ENCODE measurements around the gene MACF1. TPM values are rescaled to one million over a fixed set of nuclear protein-coding genes. Genes with fewer than 3 reads are reported as not detected.

MACF1 gene
- total and polyA plus RNA-seq, 8 donors, result 16.8 to 662 (median 236) TPM

- Histone ChIP-seq H3K36me3 (peaks cover 31 to 100% (median 92%) of the 10 kb centered on the region in 4 donors), H3K4me1 (peaks cover 0 to 9% (median 0%) of the 10 kb centered on the region in 4 donors), H3K27me3 (no peaks in the 10 kb centered on the region), H3K27ac (no peak overlapping the region), H3K9me3 (no peaks in the 10 kb centered on the region), H3K4me3 (no peak overlapping the region)
- no peak for TF ChIP-seq POLR2AphosphoS5 (IDR thresholded peaks at IDR 0.05)
- TF ChIP-seq POLR2A (IDR thresholded peaks at IDR 0.05), result no peak
- no peak for TF ChIP-seq CTCF (IDR thresholded peaks at IDR 0.05)
- no peak for TF ChIP-seq EP300 (IDR thresholded peaks at IDR 0.05)
- DNase-seq, result no peak
- WGBS, 5 donors, result 94 to 100% (median 96%) methylated on average over 1 of the region's 1 CpG
- intact Hi-C loops (cut with DNase I; ENCODE audit: low total_unique reads), result no loop called here
Observed at GRCh38 chr1:39368045-39368444, 163.6 kb downstream of the MACF1 start.

GRCh38 chr1:39369565-39369964, 165.1 kb downstream of the MACF1 start:
- no peak for DNase-seq
- no peaks in the 10 kb centered on the region for H3K27me3 ChIP-seq
- 79 to 92% (median 84%) methylated on average over 4 of the region's 4 CpGs for WGBS, 5 donors
- TF ChIP-seq CTCF (IDR thresholded peaks at IDR 0.05) (no peak), EP300 (IDR thresholded peaks at IDR 0.05) (no peak), POLR2A (IDR thresholded peaks at IDR 0.05) (no peak), POLR2AphosphoS5 (IDR thresholded peaks at IDR 0.05) (no peak)
- H3K4me3 ChIP-seq, result no peak overlapping the region
- H3K4me1 ChIP-seq, result peaks cover 0 to 9% (median 0%) of the 10 kb centered on the region in 4 donors
- peaks cover 40 to 100% (median 96%) of the 10 kb centered on the region in 4 donors for H3K36me3 ChIP-seq
- intact Hi-C loops (cut with DNase I; ENCODE audit: low total_unique reads), result no loop called here
- peak overlapping the region in 4 of 5 donors; percentile 3 to 50 (median 38) for H3K27ac ChIP-seq
- H3K9me3 ChIP-seq, result no peaks in the 10 kb centered on the region

GRCh38 chr1:39370602-39371001, 166.1 kb downstream of the MACF1 start:
- intact Hi-C loops (cut with DNase I; ENCODE audit: low total_unique reads), result no loop called here
- peak overlapping the region in 2 of 5 donors; percentile 30 to 50 for H3K27ac ChIP-seq
- TF ChIP-seq POLR2AphosphoS5 (IDR thresholded peaks at IDR 0.05), result no peak
- no peak for TF ChIP-seq CTCF (IDR thresholded peaks at IDR 0.05)
- no peak for TF ChIP-seq EP300 (IDR thresholded peaks at IDR 0.05)
- no peak for TF ChIP-seq POLR2A (IDR thresholded peaks at IDR 0.05)
- no peaks in the 10 kb centered on the region for H3K9me3 ChIP-seq
- peaks cover 0 to 9% (median 0%) of the 10 kb centered on the region in 4 donors for H3K4me1 ChIP-seq
- no peak for DNase-seq
- H3K36me3 ChIP-seq, result peaks cover 40 to 100% (median 99%) of the 10 kb centered on the region in 4 donors
- H3K4me3 ChIP-seq, result no peak overlapping the region
- no peaks in the 10 kb centered on the region for H3K27me3 ChIP-seq
- WGBS, 5 donors, result 74 to 90% (median 80%) methylated on average over 1 of the region's 1 CpG

GRCh38 chr1:39372105-39372504, 167.6 kb downstream of the MACF1 start:
- intact Hi-C loops (cut with DNase I; ENCODE audit: low total_unique reads), result no loop called here

More at GRCh38 chr1:39372105-39372504, 167.6 kb downstream of the MACF1 start:
- Histone ChIP-seq H3K27me3 (no peaks in the 10 kb centered on the region), H3K4me3 (no peak overlapping the region), H3K4me1 (peaks cover 0 to 9% (median 0%) of the 10 kb centered on the region in 4 donors), H3K27ac (no peak overlapping the region), H3K9me3 (no peaks in the 10 kb centered on the region), H3K36me3 (peaks cover 38 to 100% (median 98%) of the 10 kb centered on the region in 4 donors)
- no peak for TF ChIP-seq CTCF (IDR thresholded peaks at IDR 0.05)
- TF ChIP-seq POLR2A (IDR thresholded peaks at IDR 0.05), result no peak
- TF ChIP-seq POLR2AphosphoS5 (IDR thresholded peaks at IDR 0.05), result no peak
- no peak for TF ChIP-seq EP300 (IDR thresholded peaks at IDR 0.05)
- DNase-seq, result no peak
